NB4 (cell line): ENCODE measurements around the gene RNF150.

ENCODE experiments used
- DNase-seq: peaks from one replicate; pipeline ENCODE4 v3.0.0; 2010; ENCODE audit warnings: low read depth
- H3K4me3 ChIP-seq: one replicate; pipeline ENCODE4 v1.5.1; 2011; ENCODE audit warnings: mild to moderate bottlenecking, low read depth, low read length, moderate library complexity
- MYC ChIP-seq: IDR thresholded peaks from 2 replicates; pipeline ENCODE4 v1.6.1; 2011; ENCODE audit warnings: low read depth, low read length
- POLR2A ChIP-seq: IDR thresholded peaks from 2 replicates; pipeline ENCODE4 v1.6.1; 2011; ENCODE audit warnings: mild to moderate bottlenecking; ENCODE audit not compliant: insufficient read length; ENCODE audit errors: extremely low read depth
- TF ChIP-seq, protein P1 (sequence below): IDR thresholded peaks from one replicate; pipeline ENCODE4 v1.5.1; 2012; ENCODE audit warnings: low read depth, low read length
- TF ChIP-seq, protein P2 (sequence below): IDR thresholded peaks from 2 replicates; pipeline ENCODE4 v1.6.1; 2011; ENCODE audit warnings: low read depth, low read length

Gene RNF150

DNA sequence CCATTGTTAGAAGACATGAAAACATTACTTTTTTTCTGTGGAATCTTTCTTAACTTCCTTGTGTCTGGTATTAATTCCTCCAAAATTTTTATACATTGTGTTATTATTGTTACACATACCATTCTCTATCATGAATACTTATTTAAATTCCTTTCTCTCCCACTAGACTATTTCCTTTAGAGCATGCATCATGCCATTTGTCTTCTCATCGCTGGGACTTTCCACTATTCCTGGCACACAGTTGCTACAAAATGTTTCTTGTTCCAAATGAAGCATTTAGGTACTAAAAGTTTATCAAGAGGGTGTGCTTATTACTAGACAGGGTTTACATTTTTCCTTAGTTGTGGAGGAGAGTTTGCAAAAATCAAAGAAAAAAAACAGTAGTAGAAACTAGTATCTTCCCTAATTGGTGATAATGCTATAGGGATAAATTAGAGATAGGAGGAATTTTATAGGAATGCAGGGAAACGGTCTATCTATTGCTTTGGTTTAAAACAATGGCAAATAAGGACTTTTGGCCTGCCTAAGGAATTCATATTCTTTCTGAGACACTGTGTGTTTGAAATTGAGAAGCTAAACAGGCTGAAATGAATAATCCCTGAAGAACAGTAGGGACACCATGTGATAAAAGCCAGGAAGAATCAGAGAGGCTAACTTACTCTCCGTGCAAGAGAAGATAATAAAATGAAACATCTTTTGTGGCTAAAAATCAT lies 189.6 kb downstream of the RNF150 start:
- no peak for DNase-seq
- H3K4me3 ChIP-seq, result no peak overlapping the region
- TF ChIP-seq MYC (no peak), POLR2A (no peak)
- TF ChIP-seq, protein P1, sequence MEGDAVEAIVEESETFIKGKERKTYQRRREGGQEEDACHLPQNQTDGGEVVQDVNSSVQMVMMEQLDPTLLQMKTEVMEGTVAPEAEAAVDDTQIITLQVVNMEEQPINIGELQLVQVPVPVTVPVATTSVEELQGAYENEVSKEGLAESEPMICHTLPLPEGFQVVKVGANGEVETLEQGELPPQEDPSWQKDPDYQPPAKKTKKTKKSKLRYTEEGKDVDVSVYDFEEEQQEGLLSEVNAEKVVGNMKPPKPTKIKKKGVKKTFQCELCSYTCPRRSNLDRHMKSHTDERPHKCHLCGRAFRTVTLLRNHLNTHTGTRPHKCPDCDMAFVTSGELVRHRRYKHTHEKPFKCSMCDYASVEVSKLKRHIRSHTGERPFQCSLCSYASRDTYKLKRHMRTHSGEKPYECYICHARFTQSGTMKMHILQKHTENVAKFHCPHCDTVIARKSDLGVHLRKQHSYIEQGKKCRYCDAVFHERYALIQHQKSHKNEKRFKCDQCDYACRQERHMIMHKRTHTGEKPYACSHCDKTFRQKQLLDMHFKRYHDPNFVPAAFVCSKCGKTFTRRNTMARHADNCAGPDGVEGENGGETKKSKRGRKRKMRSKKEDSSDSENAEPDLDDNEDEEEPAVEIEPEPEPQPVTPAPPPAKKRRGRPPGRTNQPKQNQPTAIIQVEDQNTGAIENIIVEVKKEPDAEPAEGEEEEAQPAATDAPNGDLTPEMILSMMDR, result no peak
- TF ChIP-seq, protein P2, sequence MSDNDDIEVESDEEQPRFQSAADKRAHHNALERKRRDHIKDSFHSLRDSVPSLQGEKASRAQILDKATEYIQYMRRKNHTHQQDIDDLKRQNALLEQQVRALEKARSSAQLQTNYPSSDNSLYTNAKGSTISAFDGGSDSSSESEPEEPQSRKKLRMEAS, result no peak

DNA sequence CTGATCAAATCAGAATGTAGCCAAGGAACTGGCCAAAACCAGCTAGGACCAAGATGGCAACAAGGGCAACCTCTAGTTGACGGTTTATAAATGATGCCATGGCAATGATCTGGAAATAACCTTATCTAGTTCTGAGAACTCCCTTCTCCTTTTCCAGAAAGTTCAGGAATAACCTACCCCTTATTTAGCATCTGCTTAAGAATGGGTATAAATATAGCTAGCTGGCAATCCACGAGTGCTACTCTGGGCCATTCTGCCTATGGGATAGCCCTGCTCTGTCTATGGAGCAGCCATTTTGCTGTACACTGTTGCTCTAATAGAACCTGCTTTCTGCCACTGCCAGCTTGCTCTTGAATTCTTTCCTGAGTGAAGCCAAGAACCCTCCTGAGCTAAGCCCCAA lies 192.7 kb downstream of the RNF150 start:
- TF ChIP-seq, protein P1, result no peak
- TF ChIP-seq MYC (no peak), POLR2A (no peak)
- TF ChIP-seq, protein P2, result no peak

DNA sequence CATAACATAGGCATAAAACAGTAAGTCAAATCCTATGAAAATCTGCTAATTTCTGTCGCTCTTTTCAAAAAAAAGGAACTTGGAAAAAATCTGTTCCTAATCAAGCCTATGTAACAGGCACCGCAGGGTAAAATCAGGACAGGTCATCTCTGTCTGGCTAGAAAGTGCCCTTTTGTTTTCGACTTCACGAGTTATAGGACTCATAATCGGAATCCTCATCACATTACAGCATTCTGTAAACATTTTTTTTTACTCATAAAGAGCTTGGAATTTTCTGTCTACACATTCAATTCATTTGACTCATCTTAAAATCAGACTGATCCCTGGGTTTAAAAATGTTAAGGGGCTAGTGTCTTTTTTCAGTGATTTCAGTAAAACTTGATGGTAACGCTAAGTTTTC lies 195.4 kb downstream of the RNF150 start:
- TF ChIP-seq MYC (no peak), POLR2A (no peak)
- TF ChIP-seq, protein P1, result no peak
- TF ChIP-seq, protein P2, result no peak
- no peak overlapping the region for H3K4me3 ChIP-seq
- no peak for DNase-seq

More for the DNA sequence above, 192.7 kb downstream of the RNF150 start:
- no peak for DNase-seq
- H3K4me3 ChIP-seq, result no peak overlapping the region

DNA sequence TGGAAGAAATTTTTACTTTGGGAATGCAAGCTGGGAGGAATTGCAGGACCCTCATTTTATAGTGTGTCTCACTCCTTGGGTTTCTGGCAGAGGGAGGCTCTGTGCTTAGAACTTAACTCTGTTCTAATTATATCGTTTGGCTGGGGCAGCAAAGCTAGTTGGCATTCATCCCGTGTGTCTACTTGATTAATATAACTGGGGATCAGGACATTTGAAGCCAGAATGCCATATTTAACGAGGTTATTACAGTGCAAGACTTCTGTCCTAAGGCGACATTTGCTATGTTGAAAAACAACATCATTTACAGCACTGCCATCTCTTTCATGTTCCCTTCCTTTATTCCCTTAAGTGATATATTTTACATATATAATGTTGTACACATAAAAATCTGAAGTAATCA lies 198.0 kb downstream of the RNF150 start:
- no peak for TF ChIP-seq POLR2A
- TF ChIP-seq, protein P2, result no peak
- no peak for TF ChIP-seq MYC
- TF ChIP-seq, protein P1, result no peak
- no peak for DNase-seq
- no peak overlapping the region for H3K4me3 ChIP-seq

DNA sequence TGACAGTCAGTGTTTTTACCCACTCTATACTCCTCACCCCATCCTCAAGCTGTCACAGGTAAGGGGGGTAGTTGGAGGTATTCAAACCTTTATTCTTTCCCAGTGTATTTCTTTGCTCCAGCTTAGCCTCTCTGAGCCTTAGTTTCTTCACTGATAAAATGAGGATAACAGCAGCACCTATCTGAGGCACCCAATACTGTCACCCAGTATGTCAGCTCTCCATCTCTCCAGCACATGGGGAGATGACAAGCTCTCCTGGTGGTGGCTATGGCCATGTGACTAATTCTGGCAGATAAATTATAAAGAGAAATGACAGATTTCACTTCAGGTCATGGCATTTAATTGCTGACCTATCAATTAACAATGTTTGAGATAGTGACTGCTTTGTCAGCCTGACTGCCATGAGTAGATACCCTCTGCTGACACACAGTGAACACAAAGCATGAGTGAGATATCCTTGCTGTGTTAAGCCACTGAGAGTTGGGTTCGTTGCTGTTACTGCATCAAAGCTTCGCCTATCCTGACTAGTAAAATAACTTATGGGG lies 200.7 kb downstream of the RNF150 start:
- no peak for TF ChIP-seq POLR2A
- no peak for TF ChIP-seq MYC
- TF ChIP-seq, protein P1, result no peak
- TF ChIP-seq, protein P2, result no peak
- H3K4me3 ChIP-seq, result no peak overlapping the region
- no peak for DNase-seq
